Skin of body (tissue), 2 donors: ENCODE measurements around the gene FOXF1. TPM values are rescaled to one million over a fixed set of nuclear protein-coding genes. Genes with fewer than 3 reads are reported as not detected.

Experiments used
- DNase-seq: peaks from one replicate; lab custom pipeline; 2025; lab: John Stamatoyannopoulos, UW
- total RNA-seq: library from RNA; depleted of rRNA; stranded (reverse); fragments of >200 nt; gene quantifications from one replicate; pipeline ENCODE4 v1.2.3, GENCODE V29; 2014

Gene FOXF1
- total RNA-seq, 1 donor from 2014 or later: not detected

DNA sequence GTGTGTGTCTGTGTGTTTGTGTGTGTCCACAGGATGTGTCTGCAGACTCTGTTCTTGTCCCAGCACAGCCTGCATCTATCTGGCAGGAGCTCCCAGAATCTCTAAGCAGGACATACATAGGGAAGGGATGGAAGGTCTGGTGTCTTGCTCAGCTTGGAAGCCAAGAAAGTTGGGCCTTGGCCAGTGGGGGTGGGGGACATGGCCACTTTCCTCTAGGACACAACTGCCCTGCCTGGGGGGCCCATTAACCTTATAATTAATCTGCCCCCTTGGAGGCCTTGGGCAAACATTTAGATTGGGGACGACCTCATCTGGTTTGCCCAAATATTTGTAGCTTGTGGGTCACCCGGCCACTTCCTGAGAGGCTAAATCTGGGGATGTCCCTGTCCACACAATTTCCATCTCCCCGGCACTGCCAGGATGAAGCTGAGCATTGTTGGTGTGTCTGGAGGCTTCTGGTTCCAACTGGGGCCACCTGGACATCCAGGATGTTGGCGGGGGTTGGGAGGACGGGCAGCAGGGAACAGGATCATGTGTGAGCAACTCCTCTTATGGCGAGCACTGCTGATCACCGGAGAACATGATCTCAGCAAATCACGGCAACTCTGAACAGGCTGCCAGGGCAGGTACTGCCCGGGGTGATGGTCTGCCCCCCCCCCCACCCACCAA is 17.2 kb upstream of the FOXF1 start:
- DNase-seq: no peak

DNA sequence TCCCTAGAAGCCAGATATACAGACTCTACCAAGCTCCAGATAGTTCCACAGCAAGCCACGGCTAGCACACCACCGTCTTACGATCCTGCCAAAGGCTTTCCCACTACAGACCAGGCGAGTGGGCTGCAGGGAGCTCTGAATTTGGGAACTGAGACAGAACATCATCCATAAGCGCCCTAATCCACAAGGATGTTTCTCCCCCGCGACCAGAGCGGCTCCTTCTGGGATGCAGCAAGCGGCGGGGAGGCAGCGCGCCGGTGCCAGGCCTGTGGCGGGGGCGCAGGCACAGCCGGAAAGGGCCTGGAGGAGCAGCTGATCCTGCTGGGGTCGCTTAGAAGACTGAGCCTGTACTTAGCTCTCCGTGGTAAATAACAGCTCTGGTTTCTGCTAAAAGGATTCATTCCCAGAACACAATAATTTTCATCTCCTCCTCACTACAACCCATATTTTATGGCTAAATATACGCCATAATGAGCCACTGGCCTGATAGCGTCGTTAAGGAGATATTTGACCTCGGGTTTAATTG is 16.2 kb upstream of the FOXF1 start:
- DNase-seq: no peak

DNA sequence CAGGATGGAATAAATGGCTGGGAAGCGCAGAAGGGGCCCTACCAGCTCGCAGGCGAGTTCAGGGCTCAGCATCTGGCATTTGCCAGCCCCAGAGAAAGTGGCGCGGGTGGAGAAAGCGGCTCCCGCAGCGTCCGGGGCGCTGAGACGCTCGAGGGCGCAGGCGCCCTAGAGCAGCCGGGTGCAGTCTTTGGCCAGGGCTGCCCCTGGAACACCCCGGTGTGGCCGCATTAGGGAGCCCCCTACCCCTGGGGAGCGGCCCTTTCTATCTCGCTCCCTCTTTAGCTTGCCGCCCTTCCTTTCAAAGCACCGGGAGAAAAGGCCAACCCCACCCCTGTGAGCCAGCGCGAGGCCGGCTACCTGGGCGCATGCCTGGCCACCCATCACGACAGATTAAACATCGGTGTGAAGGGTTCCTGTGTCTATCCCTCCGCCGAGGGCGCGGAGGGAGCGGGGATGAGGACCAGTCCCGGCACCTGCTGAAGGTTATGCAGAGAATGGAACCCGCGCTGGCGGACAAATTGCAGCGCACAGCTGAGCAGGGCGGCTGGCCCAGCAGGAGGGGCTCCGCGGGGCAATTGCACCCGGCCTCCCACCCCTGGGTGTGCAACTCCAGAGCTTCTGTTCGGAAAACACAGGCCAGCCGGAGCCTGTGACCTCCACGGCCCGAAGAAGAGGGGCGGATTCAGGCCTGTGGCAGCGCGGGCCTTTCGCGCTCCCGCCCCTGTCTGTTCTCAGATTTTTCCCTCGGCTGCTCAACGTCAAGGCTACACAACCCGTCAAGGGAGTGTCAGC is 15.6 kb upstream of the FOXF1 start:
- DNase-seq: no peak

DNA sequence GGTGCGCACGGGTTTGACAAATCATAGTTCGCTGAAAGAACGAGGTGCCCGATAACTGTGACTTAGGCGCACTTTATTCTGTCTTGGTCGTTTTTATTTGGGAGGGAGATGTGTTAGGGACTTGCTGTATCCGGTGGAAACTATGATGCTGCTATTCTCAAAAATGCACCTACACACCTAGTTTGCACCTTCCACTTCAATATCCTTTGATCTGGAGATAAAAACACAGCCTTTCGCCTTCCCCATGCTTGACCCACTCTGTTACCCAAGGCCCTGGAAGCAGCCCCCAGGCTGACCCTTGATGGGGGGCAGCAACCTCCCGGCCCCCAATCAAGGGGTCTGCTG is 15.0 kb upstream of the FOXF1 start:
- no peak for DNase-seq

DNA sequence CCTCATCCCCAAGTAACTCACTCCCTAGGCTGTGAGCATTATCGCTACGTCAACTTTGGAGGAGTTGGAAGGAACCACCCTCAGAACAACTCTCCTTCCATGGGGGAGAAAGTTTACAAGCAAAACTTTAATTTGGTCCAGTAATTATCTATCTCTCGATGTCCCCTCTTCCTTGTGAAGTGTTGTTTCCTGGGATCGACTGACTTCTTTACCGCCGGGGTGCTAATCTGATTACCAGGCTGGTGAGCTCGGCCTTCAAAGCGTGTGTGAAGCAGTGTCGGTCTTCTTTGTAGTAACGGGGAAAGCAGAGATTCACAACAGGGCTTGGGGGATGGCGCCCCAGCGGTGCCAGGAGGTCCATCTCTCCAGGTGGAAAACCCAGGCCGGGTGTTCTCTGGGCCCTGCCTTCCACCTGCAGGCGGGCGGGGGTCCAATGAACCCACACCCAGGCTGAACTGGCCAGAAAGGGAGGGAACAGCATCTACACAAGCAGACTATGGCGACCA is 14.5 kb upstream of the FOXF1 start:
- DNase-seq: no peak

DNA sequence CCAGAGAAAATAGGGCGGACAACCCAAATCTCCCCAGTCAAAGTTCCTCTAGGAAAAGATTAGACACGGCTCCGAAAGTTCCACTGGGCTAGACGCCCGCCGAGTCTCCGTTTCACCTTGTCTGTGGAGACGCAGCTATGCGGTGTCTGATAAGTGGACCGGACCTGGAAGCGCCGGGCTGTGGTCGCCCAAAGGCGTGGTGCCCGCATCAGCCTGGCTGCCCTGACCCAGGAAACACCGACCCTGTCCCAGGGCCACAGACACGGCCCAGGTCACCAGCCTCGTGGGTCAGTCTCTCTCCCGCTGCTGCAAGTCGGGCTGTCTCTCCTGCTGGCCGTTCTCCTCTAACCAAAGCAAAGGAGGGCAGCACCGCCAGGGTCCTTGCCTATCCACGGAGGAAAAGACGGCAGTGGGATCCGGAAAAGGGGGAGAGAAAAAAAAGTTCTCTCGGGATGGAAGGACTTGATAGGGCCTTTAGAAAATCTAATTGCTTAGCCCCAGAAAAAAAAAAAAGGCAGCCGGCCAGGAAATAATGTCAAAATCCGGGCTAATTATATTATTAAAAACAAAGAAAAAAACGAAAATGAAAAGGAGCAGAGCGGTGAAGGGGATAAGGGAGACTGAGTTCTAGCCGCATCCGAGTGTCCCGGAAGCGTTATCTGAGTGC is 13.9 kb upstream of the FOXF1 start:
- DNase-seq: no peak

DNA sequence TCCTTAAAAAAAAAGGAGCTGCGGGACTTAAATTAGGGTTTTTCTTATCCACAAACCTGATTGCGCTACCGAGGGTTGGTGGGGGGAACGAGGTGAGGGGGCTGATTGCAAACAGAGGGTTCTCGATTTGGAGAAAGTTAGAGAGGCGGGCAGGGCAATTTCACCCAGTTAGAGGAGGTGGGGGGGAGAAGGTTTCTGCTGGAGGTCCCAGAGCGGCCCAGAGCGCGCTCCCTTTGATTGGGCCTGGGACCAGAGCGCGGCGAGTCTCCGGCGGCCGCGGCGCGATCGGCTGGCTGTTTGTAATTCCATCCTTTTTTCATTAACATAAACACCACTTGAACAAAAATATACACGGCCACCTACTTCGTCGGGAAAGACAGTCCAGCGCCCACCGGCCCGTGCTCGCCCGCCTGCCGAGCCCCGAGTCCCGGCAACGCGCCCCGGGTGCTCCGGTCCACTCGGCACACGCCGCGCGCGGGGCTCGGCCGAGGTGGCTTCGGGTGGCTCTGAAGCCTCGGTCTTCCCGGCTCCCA is 13.3 kb upstream of the FOXF1 start:
- no peak for DNase-seq

DNA sequence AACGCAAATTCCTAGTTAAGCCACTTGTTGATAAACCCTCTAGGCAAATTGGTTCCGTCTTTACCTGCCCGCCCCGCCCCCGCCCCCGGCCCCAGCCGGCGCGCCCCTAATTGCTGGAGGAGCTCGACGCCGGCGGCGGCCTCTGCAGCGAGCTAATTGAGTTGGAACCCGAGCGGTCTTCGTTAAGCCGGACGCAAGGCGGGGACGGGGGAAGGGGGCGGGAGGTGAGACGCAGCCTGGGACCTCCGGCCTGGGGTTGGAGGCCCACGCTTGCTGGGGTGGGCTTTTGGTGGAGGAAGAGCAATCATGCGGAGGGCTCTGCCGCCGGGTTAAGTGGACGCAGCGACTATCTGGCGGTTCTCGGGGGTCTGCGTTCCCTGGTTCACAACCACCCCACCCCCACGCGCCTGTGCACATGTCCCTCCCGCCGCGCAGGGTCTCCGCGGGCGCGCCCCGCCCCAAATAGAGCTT is 12.7 kb upstream of the FOXF1 start:
- no peak for DNase-seq

DNA sequence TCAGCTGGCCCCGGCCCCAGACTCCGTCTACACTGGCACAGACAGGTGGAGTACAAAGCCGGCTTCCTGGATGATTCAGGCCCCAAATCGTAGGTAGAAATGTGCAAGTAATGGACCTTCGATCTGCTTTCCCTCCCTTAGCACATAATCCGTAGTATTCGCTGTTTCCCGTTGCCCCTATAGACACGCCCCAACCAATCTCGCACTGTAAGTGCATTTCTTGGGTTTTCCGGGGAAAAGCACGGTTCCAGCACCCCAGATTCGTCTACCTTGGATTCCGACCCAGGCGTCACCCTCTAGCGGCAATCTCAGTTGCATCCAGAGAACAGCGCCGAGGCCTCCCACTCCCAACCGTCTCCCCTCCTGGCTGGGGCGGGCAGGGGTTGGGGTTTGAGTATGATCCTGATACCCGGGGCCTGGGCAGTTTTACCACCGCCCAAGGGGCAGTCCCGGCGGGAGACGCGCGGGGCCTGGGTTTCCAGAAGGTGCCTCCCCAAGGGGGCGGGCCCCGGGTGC is 12.1 kb upstream of the FOXF1 start:
- no peak for DNase-seq

DNA sequence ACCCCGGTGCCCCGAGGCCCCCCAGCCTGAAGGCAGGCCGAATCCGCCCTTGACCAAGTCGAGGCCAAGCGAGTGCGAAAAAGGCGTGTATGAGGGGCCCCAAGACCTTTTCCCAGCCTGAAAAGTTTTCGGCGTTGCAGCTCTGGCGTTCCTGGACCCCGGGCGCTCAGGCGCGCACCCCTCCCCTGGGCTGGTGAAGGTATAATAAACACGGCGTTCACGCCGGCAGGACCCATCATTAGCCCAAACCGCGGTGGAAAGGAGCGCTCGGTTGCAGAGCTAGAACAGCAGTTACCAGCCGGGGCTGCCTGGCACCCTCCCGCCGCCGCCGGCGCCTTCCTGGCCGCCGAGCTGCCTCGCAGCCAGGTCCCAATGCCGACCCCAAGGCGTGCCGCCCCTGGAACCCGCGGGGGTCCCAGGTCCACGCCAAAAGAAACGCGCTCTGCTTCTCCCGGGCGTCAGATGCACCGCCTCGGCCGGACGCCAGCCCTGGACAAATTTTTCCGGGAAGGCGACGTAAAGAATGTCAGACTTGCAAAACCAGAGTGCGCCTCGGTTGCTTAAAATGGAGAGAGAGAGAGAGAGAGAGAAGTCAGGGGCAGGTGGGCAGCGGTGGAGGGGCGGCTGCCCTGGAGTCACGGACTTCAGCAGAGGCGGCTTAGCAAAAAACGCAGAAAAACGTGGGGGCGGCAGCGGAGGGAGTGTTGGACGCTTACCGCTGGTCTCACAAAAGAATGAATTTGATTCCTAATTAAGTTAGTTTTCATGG is 11.5 kb upstream of the FOXF1 start:
- DNase-seq: no peak

DNA sequence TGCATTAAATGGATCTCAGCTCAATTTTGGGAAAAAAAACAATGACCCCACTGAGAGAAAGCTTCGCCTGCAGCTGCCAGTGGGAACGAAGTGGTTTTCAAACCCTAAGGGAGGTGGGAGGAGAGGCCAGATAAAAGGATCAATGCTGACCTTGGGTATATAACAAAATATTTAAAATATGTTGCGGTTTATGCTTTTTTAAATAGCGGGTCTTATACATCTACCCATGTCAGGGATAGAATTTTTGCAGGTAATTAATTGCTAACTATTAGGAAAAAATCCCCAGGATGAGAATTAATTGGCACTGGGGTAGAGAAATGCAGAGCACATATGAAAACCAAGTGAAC is 10.9 kb upstream of the FOXF1 start:
- no peak for DNase-seq

DNA sequence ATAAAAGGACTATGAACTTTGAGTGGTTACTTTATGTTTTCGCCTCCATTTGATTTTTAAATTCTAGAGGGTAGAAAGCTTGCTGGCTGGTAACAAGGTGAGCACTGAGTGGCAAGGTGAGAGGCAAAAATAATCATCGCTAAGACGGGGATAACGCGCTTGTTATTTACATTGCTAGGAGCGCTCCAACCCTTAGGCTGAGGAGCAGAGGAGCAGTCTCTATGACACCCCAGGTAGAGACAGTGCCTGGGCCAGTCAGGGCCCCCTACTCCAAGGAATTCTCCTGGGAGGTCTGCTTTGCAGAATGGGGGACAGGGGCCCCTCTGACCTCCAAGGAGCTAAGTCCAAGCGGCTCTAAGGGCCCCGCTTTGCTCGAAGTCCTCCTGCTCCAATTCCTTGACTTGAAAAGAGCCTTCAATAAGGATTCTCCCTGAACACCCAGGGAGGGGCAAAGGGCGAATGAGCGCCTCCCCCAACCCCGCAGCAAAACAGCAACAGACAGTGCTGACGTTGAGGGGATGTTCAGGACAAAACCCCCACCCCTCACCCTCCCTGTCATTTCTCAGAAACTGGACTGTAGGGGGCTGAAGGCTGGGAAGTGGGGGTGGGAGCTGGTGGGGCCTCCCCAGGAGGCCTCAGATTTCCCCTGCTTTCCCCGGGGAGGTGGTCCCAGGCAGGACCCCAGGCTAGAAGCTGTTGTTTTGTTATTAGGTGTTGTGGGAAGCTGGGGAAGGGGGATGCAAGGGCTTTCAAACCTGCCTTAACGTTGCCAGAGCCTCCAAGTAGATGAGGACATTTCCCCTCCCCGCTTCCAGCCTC is 10.2 kb upstream of the FOXF1 start:
- DNase-seq: no peak

DNA sequence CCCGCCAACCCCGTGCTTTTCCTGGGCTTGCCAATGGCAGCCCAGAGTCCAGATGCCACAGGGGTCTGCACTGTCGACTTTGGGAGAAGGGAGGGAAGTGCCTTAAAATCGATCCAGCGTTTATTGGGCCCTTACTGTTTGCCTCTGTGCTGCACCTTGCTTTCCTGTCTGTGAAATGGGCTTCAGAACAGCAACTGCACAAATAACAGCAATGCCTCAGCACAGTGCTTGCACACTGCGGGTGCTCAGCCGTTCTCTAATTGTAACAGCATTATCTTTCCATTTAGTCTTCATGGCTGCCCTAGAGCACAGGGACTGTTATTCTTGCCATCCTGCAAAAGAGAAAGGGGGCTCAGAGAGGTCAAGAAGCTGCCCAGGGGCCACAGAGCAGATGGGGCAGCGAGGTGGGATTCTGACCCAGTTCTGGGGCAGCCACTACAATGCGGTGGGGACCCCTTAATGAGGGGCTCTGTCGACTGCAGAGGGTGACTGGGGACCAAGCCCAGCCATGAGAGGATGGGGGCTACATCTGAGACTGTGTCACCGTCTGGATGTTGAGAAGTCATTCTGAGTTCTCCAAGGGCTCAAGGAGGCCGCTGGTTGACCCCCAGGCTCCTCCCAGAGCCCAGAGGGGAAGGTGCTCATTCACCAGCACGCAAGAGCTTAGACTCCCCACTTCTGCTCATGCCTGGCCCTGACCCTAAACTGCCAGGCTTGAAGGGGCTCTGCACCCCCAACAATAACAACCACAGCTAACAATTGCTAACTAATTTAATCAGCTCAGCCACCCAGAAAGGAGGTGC is 9.4 kb upstream of the FOXF1 start:
- DNase-seq: no peak

DNA sequence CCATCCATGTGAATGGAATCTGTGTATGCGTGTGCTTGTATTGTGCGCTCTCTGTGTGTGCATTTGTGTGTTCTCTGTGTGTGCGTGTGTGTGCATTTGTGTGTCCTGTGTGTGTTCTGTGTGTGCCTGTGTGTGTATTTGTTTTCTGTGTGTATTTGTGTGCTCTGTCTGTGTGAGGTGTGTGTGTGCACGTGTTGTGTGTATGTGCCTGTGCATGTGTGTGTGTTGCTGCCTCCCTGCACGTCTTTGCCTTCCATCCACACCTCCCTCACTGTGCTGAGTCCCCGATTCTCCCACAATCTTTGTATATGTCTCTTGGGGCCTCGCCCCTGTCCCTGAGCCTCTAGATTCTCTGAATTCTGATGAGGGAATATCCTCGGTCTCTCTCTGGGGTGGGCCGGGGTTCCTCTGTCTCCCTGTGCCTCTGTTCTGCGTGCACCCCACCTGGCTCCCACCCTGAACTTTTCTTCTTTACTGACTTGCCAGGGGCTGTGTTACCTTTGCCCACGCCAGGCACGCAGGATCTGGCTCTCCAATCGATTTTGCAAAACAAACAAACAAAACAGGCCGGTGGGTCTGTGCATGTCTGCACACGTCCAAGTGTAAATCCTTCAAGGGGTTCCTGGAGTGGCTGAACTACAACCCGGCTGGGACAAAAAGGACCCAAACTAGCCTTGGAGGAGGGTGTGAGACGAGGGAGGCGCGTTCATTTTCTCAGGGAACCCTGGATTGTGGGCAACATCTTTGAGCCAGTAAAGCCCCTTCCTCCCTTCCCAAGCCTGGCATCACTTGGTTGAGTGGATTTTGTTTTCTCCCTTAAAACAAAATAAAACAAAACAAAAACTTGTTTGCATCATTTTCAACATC is 8.1 kb upstream of the FOXF1 start:
- no peak for DNase-seq

DNA sequence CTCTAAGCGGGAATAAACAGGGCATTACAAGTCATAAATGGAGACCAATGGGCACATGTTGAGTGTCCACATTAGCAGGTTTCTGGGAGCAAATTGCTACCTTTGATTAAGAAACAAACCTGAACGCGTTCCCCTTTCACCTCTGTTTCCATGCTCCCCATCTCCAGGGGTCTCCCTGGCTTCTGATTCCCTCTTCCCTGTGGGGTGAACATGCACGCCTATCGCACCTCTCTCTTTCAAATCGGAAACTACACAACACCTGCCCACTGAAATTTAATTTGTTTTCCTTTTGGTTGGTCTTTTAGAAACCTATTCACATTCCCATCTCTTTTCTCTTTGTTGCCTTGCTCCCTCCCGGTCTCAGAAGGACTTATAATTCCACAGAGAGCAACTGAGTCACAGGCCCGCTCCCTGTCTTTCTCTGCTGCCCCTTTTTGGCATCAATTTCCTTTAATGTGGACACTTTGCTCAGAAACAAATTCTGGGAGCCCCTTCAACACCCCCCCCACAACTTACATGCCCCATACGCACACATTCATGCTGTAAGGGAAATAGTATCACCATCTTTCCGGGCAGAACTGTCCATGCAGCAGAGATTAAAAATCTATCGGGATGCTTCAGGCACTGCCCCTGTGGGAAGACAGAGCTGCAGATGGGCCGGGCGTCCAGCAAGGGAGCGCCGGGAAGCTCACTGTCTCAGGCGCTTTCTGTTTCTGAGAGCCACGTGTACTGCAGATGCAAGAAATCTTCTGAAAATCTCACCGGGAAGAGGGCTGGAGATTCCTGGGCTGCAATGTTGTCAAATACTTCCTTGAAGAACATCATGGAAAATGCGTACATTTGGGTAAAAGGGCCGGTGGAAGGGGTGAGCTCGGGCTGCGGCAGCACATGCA is 7.2 kb upstream of the FOXF1 start:
- DNase-seq: no peak

DNA sequence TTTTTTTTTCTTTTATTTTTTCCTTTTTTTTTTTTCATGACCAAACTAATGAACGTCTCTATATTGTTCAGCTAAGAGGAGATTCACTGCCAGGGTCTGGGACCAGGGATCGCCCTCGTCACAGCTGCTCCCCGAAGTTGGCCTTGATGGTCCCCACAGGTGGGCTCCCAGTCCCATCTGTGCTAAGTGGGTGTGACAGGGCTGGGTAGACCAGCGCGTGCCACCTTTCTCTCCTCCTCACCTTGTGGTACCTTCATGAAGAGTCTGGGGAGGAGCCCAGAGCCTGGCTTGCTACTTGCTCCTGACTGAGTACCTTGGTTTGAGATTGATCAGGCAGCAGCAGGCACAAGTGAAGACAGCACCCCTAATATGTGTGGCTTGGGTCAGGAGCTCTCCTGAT is 6.5 kb upstream of the FOXF1 start:
- no peak for DNase-seq
